ENCODE measurements around the gene STMND1. TPM values are rescaled to one million over a fixed set of nuclear protein-coding genes. Genes with fewer than 3 reads are reported as not detected.

STMND1 gene
- total RNA-seq, 1 donor from 2014 or later = not detected

- no peak overlapping the region for H3K27ac Mint-ChIP-seq (ENCODE audit: unreplicated experiment)
These were observed 55.1 kb downstream of the STMND1 start for GRCh38 chr6:17156966-17157365.

DNA sequence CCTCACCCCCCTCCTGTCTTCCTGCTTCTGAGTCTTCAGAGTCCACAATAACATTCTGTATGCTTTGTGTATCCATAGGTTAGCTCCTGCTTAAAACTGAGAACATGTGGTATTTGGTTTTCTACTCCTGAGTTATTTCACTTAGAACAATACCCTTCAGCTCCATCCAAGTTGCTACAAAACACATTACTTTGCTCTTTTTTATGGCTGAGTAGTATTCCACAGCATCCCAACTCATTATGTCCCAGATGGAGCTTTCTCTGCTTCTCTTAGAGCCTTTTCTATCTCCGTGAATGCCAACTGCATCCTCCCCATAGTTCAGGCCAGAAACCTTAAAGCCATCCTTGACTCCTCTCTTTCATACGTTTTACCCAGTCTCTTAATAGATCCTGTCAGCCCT, 55.8 kb downstream of the STMND1 start:
- TF ChIP-seq, protein P1, sequence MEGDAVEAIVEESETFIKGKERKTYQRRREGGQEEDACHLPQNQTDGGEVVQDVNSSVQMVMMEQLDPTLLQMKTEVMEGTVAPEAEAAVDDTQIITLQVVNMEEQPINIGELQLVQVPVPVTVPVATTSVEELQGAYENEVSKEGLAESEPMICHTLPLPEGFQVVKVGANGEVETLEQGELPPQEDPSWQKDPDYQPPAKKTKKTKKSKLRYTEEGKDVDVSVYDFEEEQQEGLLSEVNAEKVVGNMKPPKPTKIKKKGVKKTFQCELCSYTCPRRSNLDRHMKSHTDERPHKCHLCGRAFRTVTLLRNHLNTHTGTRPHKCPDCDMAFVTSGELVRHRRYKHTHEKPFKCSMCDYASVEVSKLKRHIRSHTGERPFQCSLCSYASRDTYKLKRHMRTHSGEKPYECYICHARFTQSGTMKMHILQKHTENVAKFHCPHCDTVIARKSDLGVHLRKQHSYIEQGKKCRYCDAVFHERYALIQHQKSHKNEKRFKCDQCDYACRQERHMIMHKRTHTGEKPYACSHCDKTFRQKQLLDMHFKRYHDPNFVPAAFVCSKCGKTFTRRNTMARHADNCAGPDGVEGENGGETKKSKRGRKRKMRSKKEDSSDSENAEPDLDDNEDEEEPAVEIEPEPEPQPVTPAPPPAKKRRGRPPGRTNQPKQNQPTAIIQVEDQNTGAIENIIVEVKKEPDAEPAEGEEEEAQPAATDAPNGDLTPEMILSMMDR (IDR thresholded peaks at IDR 0.05; ENCODE audit: partially characterized antibody, unreplicated experiment) = no peak
- Mint-ChIP-seq H3K27ac (ENCODE audit: unreplicated experiment) (no peak overlapping the region), H3K4me1 (ENCODE audit: low read depth, unreplicated experiment) (no peaks in the 10 kb centered on the region), H3K27me3 (ENCODE audit: unreplicated experiment) (no peaks in the 10 kb centered on the region), H3K4me3 (ENCODE audit: unreplicated experiment) (no peak overlapping the region), H3K9me3 (ENCODE audit: unreplicated experiment) (no peaks in the 10 kb centered on the region), H3K36me3 (ENCODE audit: unreplicated experiment) (no peaks in the 10 kb centered on the region)
- DNase-seq = no peak

More at GRCh38 chr6:17156966-17157365, 55.1 kb downstream of the STMND1 start:
- Mint-ChIP-seq H3K36me3 (ENCODE audit: unreplicated experiment) (no peaks in the 10 kb centered on the region), H3K4me1 (ENCODE audit: low read depth, unreplicated experiment) (no peaks in the 10 kb centered on the region), H3K27me3 (ENCODE audit: unreplicated experiment) (no peaks in the 10 kb centered on the region), H3K4me3 (ENCODE audit: unreplicated experiment) (no peak overlapping the region), H3K9me3 (ENCODE audit: unreplicated experiment) (no peaks in the 10 kb centered on the region)
- no peak for DNase-seq
- TF ChIP-seq, protein P1 (IDR thresholded peaks at IDR 0.05; ENCODE audit: partially characterized antibody, unreplicated experiment) = no peak

GRCh38 chr6:17159240-17159639, 57.4 kb downstream of the STMND1 start:
- no peak overlapping the region for H3K27ac Mint-ChIP-seq (ENCODE audit: unreplicated experiment)
- no peak for DNase-seq
- H3K36me3 Mint-ChIP-seq (ENCODE audit: unreplicated experiment) = peaks cover 4% of the 10 kb centered on the region
- no peaks in the 10 kb centered on the region for H3K4me1 Mint-ChIP-seq (ENCODE audit: low read depth, unreplicated experiment)
- no peaks in the 10 kb centered on the region for H3K27me3 Mint-ChIP-seq (ENCODE audit: unreplicated experiment)
- no peak overlapping the region for H3K4me3 Mint-ChIP-seq (ENCODE audit: unreplicated experiment)
- H3K9me3 Mint-ChIP-seq (ENCODE audit: unreplicated experiment) = no peaks in the 10 kb centered on the region
- TF ChIP-seq, protein P1 (IDR thresholded peaks at IDR 0.05; ENCODE audit: partially characterized antibody, unreplicated experiment) = no peak

GRCh38 chr6:17161076-17161475, 59.2 kb downstream of the STMND1 start:
- TF ChIP-seq, protein P1 (IDR thresholded peaks at IDR 0.05; ENCODE audit: partially characterized antibody, unreplicated experiment) = no peak
- Mint-ChIP-seq H3K27me3 (ENCODE audit: unreplicated experiment) (no peaks in the 10 kb centered on the region), H3K36me3 (ENCODE audit: unreplicated experiment) (peaks cover 4% of the 10 kb centered on the region), H3K4me1 (ENCODE audit: low read depth, unreplicated experiment) (no peaks in the 10 kb centered on the region), H3K9me3 (ENCODE audit: unreplicated experiment) (no peaks in the 10 kb centered on the region), H3K27ac (ENCODE audit: unreplicated experiment) (no peak overlapping the region), H3K4me3 (ENCODE audit: unreplicated experiment) (no peak overlapping the region)
- DNase-seq = no peak

DNA sequence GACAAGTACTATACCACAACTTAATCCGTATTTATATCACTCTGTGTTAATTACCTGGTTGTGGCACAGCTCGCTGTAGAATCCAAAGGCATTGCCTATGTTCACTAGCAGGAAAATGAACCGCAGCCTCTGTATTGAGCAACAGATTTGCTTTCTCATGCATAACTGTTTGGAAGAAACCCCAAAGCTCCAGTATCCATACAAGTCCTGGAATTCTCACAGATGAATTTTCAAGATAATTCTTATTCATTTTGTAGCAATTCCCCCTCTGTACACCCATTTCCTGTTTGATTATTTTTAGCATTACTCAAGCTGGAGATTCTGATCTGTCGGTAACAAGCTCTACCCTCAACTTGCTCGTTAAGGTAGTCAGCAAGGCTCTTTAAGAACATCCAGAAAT, 63.5 kb downstream of the STMND1 start:
- Mint-ChIP-seq H3K27me3 (ENCODE audit: unreplicated experiment) (no peaks in the 10 kb centered on the region), H3K9me3 (ENCODE audit: unreplicated experiment) (no peaks in the 10 kb centered on the region), H3K27ac (ENCODE audit: unreplicated experiment) (no peak overlapping the region), H3K36me3 (ENCODE audit: unreplicated experiment) (peaks cover 4% of the 10 kb centered on the region), H3K4me1 (ENCODE audit: low read depth, unreplicated experiment) (no peaks in the 10 kb centered on the region), H3K4me3 (ENCODE audit: unreplicated experiment) (no peak overlapping the region)
- no peak for DNase-seq
- TF ChIP-seq, protein P1 (IDR thresholded peaks at IDR 0.05; ENCODE audit: partially characterized antibody, unreplicated experiment) = no peak
